Hypothalamus (tissue), 51 donors: ENCODE measurements around the gene HSF2BP.
"Not testable (repeated sequence)": the region's sequence is repeated elsewhere in the genome, so short reads cannot be mapped to it uniquely, and the experiment has no call there.

ENCODE experiments used
- DNase-seq, 51 donors: peaks; one replicate each; lab custom pipeline; 2025; lab: John Stamatoyannopoulos, UW

The HSF2BP gene

DNA sequence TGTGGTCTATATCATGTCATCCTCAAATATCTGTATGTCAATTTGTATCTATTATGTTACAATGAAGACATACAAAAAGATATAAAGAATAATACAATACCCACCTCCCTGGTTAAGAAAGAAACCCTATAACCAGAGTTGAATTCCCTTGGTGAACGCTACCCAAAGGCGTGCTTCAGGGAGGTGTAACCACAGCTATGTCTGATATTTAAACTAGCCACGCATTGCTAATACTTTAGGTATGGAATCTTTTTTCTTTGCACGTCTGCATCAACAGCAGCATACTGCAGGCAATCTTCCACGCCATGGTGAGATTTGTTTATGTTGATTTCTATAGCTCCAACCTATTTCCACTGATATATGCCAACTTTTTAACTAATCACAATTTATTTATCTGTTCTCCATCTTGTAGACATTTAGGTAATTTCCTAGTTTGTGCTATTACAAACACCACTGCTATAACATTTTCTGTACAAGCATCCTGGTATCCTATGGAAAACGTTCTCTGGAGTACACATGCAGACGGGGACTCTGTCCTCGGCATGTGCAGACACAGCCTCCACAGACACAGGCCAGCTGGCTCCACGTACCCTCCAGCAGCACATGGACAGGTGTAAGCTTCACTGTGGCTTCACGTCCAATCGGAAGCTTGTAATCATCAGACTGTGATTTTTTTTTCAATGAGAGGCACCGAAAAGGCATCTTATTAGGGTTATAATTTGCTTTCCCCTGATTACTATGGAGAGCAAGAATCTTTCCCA is 58.5 kb downstream of the HSF2BP start:
- no peak for DNase-seq

DNA sequence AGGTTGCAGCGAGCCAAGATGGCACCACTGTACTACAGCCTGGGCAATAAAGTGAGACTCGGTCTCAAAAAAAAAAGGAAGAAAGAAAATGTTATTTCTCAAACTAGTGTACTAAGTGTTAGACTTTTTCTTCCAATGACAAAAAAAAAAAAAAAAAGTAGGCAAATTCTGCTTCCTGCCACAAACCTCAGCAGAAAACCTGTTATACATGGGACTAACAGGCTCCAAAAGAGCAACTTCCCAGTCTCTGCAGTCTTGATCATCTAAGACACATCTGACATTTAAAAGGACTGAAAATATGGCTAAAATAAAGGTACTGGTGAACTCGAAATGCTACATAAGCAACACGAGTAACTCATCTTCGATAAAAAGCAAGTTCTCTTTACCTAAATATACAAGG is 59.6 kb downstream of the HSF2BP start:
- no peak for DNase-seq

DNA sequence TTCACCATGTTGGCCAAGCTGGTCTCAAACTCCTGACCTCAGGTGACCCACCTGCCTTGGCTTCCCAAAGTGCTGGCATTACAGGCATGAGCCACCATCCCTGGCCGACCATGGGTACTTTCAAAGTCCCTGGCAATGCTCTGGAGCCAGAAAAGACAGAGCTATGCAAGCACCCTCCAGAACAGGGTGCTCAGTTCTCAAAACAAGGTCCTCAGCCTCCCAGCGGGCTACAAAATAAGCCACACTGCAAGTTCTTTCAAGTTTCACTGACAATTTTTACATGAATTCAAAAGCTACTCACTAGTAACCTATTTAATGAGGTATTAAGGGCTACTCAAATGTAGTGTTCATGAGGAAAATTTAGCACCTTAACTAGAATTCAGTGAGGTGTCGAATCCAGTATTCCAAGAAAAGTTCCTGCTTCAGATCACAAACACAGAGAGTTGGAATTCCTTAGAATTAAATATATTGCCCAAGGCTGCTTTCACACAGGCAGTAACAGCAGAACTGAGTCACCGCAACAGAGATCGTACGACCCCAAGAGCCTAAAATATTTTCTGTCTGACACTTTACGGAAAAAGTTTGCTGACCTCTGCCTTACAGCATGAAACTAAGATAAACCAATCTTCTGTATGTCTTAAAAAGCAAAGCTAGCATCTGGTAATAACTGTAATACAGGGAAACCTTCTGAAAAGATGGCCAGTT is 60.7 kb downstream of the HSF2BP start:
- no peak for DNase-seq

- no peak for DNase-seq
Measured at GRCh38 chr21:43597540-43598250, 61.6 kb downstream of the HSF2BP start.

GRCh38 chr21:43597052-43597451 is 62.2 kb downstream of the HSF2BP start:
- DNase-seq: no peak

- no peak for DNase-seq
Measured at GRCh38 chr21:43596616-43597015, 62.7 kb downstream of the HSF2BP start.

DNA sequence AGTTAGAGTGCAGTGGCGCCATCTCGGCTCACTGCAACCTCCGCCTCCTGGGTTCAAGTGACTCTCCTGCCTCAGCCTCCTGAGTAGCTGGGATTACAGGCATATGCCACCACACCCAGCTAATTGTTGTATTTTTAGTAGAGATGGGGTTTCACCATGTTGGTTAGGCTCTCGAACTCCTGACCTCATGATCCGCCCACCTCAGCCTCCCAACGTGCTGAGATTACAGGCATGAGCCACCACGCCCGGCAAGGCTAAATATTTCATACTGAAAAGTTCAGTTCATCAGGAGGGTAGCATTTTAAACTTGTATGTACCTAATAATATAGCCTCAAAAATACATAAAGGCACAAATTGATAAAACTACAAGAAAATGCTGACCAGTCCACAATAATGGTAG is 63.5 kb downstream of the HSF2BP start:
- DNase-seq: not testable (repeated sequence)

DNA sequence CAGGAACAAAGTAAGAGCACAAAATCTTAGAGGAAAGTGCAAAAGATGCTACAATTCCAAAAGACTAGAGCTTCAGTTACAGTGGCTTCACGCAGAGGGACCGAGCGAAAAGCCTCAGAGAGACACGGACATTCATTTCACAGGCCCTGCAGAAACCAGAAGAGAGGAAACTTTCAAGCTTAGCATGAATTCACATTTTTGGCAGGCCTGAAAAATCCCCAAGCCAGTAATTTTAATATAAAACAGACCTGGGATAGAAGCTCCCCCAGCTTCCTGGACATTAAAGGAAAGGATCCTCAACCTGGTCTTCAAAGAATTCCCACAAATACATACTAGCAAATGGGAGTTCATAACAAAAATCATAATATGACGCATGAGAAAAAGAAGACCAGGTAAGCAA is 66.2 kb downstream of the HSF2BP start:
- no peak for DNase-seq

- no peak for DNase-seq
Measured at GRCh38 chr21:43591571-43591970, 67.7 kb downstream of the HSF2BP start.

- no peak for DNase-seq
Measured at GRCh38 chr21:43590194-43590593, 69.1 kb downstream of the HSF2BP start.

- DNase-seq: no peak
Measured at GRCh38 chr21:43588957-43589356, 70.3 kb downstream of the HSF2BP start.

- peak in 1 of 51 donors; percentile 24 for DNase-seq
Measured at GRCh38 chr21:43585924-43586413, 73.3 kb downstream of the HSF2BP start.

- no peak for DNase-seq
Measured at GRCh38 chr21:43585514-43585913, 73.8 kb downstream of the HSF2BP start.

GRCh38 chr21:43581453-43581852 is 77.8 kb downstream of the HSF2BP start:
- DNase-seq: no peak

GRCh38 chr21:43578677-43579303 is 80.5 kb downstream of the HSF2BP start:
- DNase-seq: no peak

DNA sequence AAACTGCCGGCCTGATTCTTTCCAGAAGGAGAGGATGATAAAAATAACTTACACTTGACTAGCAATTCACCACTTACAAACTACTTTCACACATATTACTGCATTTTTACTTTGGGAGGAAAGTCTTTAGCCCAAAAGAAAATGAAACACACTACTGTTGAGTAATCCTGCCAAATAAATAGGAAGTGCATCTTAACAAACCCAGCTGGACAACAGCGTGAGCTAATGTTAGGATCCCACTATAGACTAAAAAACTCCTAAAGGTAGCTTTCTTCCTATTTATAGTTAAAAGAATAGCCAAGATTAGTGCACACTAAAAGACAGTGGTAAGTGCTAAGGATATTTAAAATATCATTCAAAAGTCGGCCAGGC is 83.8 kb downstream of the HSF2BP start:
- no peak for DNase-seq

DNA sequence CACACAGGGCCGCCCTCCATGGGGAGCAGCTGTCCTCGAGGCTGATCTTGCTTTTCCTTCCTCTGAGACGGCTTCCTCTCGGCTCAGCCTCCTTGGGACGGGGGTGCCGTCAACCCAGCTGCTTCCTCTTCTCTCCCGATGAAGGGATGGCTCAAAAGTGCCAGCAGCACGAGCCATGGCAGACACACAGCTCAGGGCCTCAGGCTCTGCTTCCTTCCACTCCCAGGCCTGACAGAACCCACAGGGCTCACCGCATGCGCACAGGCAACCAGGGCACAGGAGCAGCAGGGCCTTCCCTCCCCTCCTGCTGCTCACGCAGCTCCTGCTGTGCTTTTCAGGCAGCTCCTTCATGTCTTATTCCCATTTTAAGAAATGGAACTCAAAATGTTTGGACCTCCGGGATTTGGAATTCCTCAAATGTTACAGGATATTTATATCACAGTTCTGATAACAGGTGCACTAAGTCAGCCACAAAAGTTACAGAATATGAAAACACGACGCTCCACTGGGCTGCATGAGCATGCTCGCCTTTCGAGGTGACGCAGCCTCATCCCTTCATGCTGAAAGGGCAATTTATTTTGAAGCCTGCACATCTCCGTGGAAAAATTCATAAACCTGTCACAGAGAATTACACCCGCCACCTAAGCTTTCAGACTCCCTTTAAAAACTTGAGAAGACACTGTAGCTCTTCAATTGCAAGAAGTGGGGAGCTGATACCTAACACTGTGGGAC is 84.4 kb downstream of the HSF2BP start:
- peak in 22 of 51 donors; percentile 4 to 42 (median 16) for DNase-seq

DNA sequence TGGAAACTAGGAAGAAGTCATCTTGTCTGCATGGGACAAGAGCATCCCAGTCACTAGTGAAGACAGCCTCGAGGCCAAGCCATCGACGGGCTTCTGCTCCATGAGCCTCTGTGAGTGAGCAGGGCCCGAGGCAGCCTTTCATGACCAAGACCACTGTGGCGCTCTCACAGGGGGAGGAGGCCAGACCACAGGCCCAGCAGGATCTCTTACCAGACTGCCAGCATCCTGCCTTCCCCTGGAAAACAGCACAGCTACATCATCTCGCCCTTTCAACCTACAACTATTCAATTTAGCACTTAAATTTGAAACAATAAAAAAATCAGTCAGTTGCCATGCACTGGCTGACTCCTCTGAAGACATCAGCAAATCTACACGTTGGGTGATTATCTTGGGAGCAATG is 85.4 kb downstream of the HSF2BP start:
- DNase-seq: no peak

- DNase-seq: no peak
Measured at GRCh38 chr21:43572446-43572845, 86.8 kb downstream of the HSF2BP start.

DNA sequence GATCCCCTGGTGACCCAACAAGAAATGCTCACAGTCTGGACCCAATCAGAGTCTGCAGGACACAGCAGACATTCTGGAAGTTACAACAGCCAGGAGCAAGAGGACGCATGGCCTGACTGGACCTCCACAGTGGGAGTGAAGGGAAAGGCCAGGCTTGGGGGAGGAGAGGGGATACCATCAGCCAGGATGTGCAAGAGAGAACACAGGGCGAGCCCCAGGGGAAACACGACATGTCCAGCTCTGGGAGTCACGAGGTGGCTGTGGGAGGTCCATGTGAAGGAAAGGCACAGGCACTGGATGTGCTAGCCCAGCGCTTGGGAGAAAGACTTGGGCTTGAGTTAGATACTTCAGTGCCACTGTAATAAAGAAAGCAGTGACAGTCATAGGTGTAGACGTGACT is 87.3 kb downstream of the HSF2BP start:
- DNase-seq: no peak
